DOHH2 (cell line): ENCODE data around the gene CEP85L.

Experiments used
- H3F3A ChIP-seq: fragments of 200-600 bp; sonication (generic), shearing (Covaris generic); 2 replicates; pipeline ENCODE4 v1.6.0; 2016; ENCODE audit warnings: antibody characterized with exemption, mild to moderate bottlenecking; ENCODE audit not compliant: control insufficient read depth, insufficient read depth
- H3K27ac ChIP-seq: fragments of 200-600 bp; sonication (generic); 2 replicates; pipeline ENCODE4 v1.5.1; 2014; ENCODE audit warnings: low read depth, mild to moderate bottlenecking, low read length, moderate library complexity
- H3K27me3 ChIP-seq: fragments of 200-600 bp; sonication (generic); 2 replicates; pipeline ENCODE4 v1.6.1; 2014; ENCODE audit warnings: mild to moderate bottlenecking, low read length, mixed read lengths; ENCODE audit not compliant: control insufficient read depth
- H3K36me3 ChIP-seq: fragments of 200-600 bp; sonication (generic); 2 replicates; pipeline ENCODE4 v1.6.1; 2014; ENCODE audit warnings: mild to moderate bottlenecking, low read length, moderate library complexity, mixed read lengths; ENCODE audit not compliant: control insufficient read depth
- H3K4me1 ChIP-seq: fragments of 200-600 bp; sonication (generic); 2 replicates; pipeline ENCODE4 v1.6.1; 2014; ENCODE audit warnings: mild to moderate bottlenecking, low read length, mixed read lengths; ENCODE audit not compliant: control insufficient read depth
- H3K4me2 ChIP-seq: fragments of 200-600 bp; sonication (generic); 2 replicates; pipeline ENCODE4 v1.6.0; 2014; ENCODE audit warnings: mild to moderate bottlenecking, low read length, moderate library complexity
- H3K4me3 ChIP-seq: fragments of 200-600 bp; sonication (generic); 2 replicates; pipeline ENCODE4 v1.5.1; 2014; ENCODE audit warnings: mild to moderate bottlenecking, low read length, mixed read lengths
- H3K79me2 ChIP-seq: fragments of 200-600 bp; sonication (generic); 2 replicates; pipeline ENCODE4 v1.6.1; 2014; ENCODE audit warnings: mild to moderate bottlenecking, low read length, mixed read lengths; ENCODE audit not compliant: control insufficient read depth
- H3K9me2 ChIP-seq: fragments of 200-600 bp; sonication (generic); replicated peaks from 2 replicates; pipeline ENCODE4 v1.6.1; 2014; ENCODE audit warnings: mild to moderate bottlenecking, low read length, mixed read lengths; ENCODE audit not compliant: control insufficient read depth
- H3K9me3 ChIP-seq: fragments of 200-600 bp; sonication (generic); 2 replicates; pipeline ENCODE4 v1.6.1; 2014; ENCODE audit warnings: antibody characterized with exemption, low read length, mixed read lengths; ENCODE audit not compliant: control insufficient read depth, insufficient read depth
- H4K20me1 ChIP-seq: fragments of 200-600 bp; sonication (generic); 2 replicates; pipeline ENCODE4 v1.6.0; 2014; ENCODE audit warnings: low read depth, mild to moderate bottlenecking, antibody characterized with exemption, low read length, moderate library complexity; ENCODE audit not compliant: control insufficient read depth, insufficient read depth
- EZH2phosphoT487 ChIP-seq: fragments of 200-600 bp; sonication (generic); IDR thresholded peaks from 2 replicates; pipeline ENCODE4 v1.6.1; 2017; ENCODE audit warnings: borderline replicate concordance, mild to moderate bottlenecking, antibody characterized with exemption, low read length, moderate library complexity, mixed read lengths
- TF ChIP-seq, protein P1 (sequence below): fragments of 200-600 bp; sonication (generic); IDR thresholded peaks from one replicate; pipeline ENCODE4 v1.5.1; 2014; ENCODE audit warnings: antibody characterized with exemption, mild to moderate bottlenecking, low read depth, low read length; ENCODE audit not compliant: poor library complexity, severe bottlenecking

CEP85L gene

DNA sequence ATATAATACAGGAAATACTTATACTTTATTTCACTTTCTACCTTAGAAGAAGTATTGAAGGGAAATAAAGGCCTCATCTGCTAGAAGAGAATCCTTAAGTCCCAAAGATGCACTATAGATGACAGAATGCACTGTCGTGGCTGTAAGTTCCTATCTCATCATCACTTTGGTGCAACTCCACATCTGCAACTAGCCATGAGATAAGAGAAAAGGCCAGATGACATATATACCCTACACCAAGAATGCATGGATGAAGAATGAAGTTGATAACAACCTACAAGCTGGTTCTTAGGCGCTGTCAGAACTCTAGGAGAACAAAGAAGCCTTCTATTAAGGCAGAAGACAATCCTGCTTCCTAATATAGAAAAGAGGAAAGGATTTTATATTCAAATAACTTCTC is 114.9 kb downstream of the CEP85L start:
- no peak overlapping the region for H3K4me2 ChIP-seq
- no peaks in the 10 kb centered on the region for H3K27me3 ChIP-seq

DNA sequence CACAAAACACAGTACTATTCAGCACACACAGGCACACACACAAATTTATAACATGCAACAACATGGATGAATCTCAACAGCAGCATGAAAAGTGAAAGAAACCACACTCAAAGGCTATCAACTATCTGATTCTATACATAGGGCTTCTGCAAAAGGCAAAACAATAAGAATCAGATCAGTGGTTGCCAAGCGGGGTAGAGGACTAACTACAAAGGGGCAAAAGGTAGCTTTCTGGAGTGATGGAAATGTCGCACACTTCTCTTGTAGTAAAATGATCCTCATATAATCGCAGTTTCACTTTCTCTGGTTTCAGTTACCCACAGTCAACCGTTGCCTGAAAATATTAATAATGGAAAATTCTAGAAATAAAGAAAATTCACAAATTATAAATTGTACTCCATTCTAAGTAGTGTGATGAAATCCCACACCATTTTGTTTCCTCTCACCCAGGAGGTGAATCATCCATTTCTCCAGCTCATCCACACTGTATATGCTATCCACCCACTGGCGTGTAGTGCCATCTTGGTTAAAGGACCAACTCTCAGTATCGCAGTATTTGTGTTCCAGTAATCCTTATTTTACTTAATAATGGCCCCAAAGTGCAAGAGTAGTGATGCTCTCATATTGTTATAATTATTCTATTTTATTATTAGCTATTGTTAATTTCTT is 116.1 kb downstream of the CEP85L start:
- Histone ChIP-seq H4K20me1 (no peaks in the 10 kb centered on the region), H3K36me3 (no peaks in the 10 kb centered on the region), H3K27ac (no peak overlapping the region), H3K79me2 (no peaks in the 10 kb centered on the region), H3K9me2 (no peaks in the 10 kb centered on the region), H3K4me3 (no peak overlapping the region), H3K9me3 (no peaks in the 10 kb centered on the region), H3K27me3 (no peaks in the 10 kb centered on the region), H3F3A (no peaks in the 10 kb centered on the region), H3K4me1 (no peaks in the 10 kb centered on the region), H3K4me2 (no peak overlapping the region)
- TF ChIP-seq, protein P1, sequence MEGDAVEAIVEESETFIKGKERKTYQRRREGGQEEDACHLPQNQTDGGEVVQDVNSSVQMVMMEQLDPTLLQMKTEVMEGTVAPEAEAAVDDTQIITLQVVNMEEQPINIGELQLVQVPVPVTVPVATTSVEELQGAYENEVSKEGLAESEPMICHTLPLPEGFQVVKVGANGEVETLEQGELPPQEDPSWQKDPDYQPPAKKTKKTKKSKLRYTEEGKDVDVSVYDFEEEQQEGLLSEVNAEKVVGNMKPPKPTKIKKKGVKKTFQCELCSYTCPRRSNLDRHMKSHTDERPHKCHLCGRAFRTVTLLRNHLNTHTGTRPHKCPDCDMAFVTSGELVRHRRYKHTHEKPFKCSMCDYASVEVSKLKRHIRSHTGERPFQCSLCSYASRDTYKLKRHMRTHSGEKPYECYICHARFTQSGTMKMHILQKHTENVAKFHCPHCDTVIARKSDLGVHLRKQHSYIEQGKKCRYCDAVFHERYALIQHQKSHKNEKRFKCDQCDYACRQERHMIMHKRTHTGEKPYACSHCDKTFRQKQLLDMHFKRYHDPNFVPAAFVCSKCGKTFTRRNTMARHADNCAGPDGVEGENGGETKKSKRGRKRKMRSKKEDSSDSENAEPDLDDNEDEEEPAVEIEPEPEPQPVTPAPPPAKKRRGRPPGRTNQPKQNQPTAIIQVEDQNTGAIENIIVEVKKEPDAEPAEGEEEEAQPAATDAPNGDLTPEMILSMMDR: no peak
- no peak for TF ChIP-seq EZH2phosphoT487

More for the DNA sequence above, 114.9 kb downstream of the CEP85L start:
- Histone ChIP-seq H3K9me2 (no peaks in the 10 kb centered on the region), H3K4me1 (no peaks in the 10 kb centered on the region), H3K9me3 (no peaks in the 10 kb centered on the region), H3K4me3 (no peak overlapping the region), H4K20me1 (no peaks in the 10 kb centered on the region), H3F3A (no peaks in the 10 kb centered on the region), H3K36me3 (no peaks in the 10 kb centered on the region), H3K27ac (no peak overlapping the region), H3K79me2 (no peaks in the 10 kb centered on the region)
- TF ChIP-seq EZH2phosphoT487: no peak
- TF ChIP-seq, protein P1: no peak

DNA sequence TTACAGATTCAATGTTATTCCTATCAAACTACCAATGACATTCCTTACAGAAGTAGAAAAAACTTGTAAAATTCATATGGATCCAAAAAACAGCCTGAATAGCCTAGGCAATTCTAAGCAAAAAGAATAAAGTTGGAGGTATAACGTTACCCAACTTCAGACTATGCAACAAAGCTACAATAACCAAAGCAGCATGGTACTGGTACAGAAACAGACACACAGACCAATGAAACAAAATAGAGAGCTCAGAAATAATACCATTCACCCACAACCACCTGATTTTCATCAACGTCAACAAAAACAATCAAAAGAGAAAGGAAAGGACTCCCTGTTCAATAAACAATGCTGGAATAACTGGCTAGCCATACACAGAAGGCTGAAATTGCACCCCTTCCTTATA is 120.4 kb downstream of the CEP85L start:
- Histone ChIP-seq H4K20me1 (no peaks in the 10 kb centered on the region), H3K27me3 (no peaks in the 10 kb centered on the region), H3F3A (no peaks in the 10 kb centered on the region), H3K79me2 (no peaks in the 10 kb centered on the region), H3K4me2 (no peak overlapping the region), H3K27ac (no peak overlapping the region), H3K9me2 (no peaks in the 10 kb centered on the region), H3K4me3 (no peak overlapping the region), H3K9me3 (no peaks in the 10 kb centered on the region), H3K36me3 (no peaks in the 10 kb centered on the region), H3K4me1 (no peaks in the 10 kb centered on the region)
- no peak for TF ChIP-seq EZH2phosphoT487
- TF ChIP-seq, protein P1: no peak
